Activated naive CD4-positive, alpha-beta T cell treated with anti-CD3 and anti-CD28 coated beads, Interleukin-2, amount 50 U/mL, for 24 hours (primary cell): ENCODE data around the gene HEPHL1.
"Not testable (repeated sequence)": the region's sequence is repeated elsewhere in the genome, so short reads cannot be mapped to it uniquely, and the experiment has no call there.

ENCODE experiments used
- H3K27ac Mint-ChIP-seq: one replicate; pipeline ENCODE4 v1.8.0; 2021; ENCODE audit warnings: mild to moderate bottlenecking, mixed read lengths
- H3K27me3 Mint-ChIP-seq: one replicate; pipeline ENCODE4 v1.8.0; 2021; ENCODE audit warnings: mixed read lengths
- H3K36me3 Mint-ChIP-seq: one replicate; pipeline ENCODE4 v1.8.0; 2021; ENCODE audit warnings: mixed read lengths
- H3K4me1 Mint-ChIP-seq: one replicate; pipeline ENCODE4 v1.8.0; 2021; ENCODE audit warnings: mixed read lengths
- H3K4me3 Mint-ChIP-seq: one replicate; pipeline ENCODE4 v1.8.0; 2021; ENCODE audit warnings: mild to moderate bottlenecking, mixed read lengths
- H3K9me3 Mint-ChIP-seq: one replicate; pipeline ENCODE4 v1.8.0; 2021; ENCODE audit warnings: mixed read lengths

The HEPHL1 gene, protein sequence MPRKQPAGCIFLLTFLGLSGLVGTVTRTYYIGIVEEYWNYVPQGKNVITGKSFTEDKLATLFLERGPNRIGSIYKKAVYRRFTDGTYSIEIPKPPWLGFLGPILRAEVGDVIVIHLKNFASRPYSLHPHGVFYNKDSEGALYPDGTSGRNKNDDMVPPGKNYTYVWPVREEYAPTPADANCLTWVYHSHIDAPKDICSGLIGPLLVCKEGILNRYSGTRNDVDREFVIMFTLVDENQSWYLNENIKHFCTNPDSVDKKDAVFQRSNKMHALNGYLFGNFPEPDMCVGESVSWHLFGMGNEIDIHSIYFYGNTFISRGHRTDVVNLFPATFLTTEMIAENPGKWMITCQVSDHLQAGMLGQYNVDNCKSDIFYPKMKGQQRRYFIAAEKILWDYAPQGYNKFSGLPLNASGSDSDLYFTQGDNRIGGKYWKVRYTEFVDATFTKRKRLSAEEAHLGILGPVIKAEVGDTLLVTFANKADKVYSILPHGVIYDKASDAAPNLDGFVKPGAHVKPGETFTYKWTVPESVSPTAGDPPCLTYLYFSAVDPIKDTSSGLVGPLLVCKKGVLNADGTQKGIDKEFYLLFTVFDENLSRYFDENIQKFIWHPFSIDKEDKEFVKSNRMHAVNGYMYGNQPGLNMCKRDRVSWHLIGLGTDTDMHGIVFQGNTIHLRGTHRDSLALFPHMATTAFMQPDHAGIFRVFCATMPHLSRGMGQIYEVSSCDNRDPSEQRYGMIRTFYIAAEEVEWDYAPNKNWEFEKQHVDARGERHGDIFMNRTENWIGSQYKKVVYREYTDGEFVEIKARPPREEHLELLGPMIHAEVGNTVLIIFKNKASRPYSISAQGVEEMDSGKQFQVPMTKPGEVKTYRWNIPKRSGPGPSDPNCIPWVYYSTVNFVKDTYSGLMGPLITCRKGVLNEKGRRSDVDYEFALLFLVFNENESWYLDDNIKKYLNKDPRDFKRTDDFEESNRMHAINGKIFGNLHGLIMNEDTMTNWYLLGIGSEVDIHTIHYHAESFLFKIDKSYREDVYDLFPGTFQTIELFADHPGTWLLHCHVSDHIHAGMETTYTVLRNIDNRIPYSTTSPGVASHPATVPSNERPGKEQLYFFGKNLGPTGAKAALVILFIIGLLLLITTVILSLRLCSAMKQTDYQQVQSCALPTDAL

DNA sequence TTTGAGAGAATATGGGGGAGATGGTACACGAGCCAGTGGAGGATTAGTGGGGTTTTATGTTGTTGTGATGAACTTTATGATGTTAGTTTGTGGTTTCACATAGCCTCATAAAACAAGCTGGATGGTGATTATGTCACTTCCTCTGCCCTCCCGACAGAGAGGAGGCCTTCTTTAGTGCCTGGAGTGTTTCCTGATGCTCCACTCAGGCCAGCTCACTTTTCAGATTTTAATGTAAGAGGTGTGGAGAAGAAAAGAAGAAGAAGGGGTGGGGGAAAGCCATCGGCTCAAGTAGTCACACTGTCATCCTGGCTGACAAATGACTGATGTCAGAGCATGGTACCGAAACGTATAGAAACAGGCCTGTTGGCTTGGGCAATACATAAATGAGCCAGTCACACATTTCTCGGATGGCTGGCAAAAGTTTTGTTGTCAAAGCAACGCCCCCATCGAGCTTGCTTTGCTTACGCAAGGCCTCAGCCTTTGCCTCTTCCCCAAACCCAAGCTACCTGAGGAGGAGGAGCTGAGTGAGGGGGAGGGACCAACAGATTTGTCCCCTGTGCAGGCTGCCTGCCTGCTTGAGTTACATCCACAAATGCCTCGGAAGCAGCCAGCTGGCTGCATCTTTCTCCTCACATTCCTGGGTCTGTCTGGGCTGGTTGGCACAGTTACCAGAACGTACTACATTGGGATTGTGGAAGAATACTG lies at the start of gene HEPHL1:
Gene HEPHL1, plus strand, starts transcription at position 578 of the 705 bp plus-strand sequence. Its CDS starts 15 bp downstream, at position 593.
- H3K27ac Mint-ChIP-seq, result no peak within 1 kb of the TSS
- no peaks in the 10 kb centered on the region for H3K27me3 Mint-ChIP-seq
- H3K4me3 Mint-ChIP-seq, result no peak within 1 kb of the TSS
- no peaks in the 10 kb centered on the region for H3K36me3 Mint-ChIP-seq
- no peaks in the 10 kb centered on the region for H3K9me3 Mint-ChIP-seq
- no peaks in the 10 kb centered on the region for H3K4me1 Mint-ChIP-seq

DNA sequence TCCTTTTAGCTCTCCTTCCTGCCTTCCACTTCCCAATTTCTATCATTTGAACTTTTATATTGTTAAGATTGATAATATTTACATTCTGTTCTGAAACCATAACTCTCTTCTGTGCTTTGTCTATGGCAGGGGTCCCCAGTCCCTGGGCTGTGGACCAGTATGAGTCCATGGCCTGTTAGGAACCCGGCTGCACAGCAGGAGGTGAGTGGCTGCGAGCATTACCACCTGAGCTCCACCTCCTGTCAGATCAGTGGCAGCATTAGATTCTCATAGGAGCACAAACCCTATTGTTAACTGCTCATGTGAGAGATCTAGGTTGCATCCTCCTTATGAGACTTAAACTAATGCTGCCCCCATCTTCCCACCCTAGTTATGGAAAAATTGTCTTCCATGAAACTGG lies 48.4 kb upstream of the HEPHL1 start:
- Mint-ChIP-seq H3K36me3 (no peaks in the 10 kb centered on the region), H3K4me1 (no peaks in the 10 kb centered on the region), H3K4me3 (no peak overlapping the region), H3K27me3 (peaks cover 4% of the 10 kb centered on the region), H3K9me3 (no peaks in the 10 kb centered on the region), H3K27ac (no peak overlapping the region)

DNA sequence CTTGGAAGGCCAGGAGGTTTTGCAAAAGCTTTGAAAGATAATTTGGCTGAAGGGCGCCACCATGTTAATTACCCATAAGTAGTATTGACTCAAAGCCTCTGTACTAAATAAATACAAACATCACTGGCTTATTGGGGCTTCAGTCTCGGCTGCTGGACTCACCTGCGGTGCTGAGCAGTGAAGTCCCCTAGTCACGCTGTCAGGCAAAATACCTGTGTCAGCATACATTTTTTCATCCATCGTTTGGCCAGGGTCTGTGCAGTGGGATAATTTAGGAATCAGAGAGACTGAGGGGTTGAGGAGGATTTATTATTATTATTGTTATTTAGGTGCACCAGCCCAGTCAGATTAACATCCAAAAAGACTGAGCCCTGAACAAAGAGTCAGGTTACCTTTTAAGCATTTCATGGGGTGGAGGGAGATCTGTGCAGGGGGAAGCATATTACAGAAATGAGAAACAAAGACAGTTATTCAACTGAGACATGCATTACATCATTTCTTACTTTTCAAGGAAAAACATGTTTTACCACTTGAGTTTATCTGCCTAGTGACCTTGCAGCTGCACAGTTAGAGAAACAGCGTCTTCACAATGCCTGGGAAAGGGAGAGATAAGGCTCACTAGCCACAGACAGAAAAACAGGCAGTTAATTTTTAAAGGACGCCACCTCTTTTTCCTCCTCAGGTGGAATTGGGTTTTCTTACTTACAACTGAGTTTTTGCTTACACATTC lies 47.7 kb upstream of the HEPHL1 start:
- not testable (repeated sequence) for H3K4me3 Mint-ChIP-seq, H3K36me3 Mint-ChIP-seq, H3K27ac Mint-ChIP-seq, H3K27me3 Mint-ChIP-seq, H3K4me1 Mint-ChIP-seq, H3K9me3 Mint-ChIP-seq

DNA sequence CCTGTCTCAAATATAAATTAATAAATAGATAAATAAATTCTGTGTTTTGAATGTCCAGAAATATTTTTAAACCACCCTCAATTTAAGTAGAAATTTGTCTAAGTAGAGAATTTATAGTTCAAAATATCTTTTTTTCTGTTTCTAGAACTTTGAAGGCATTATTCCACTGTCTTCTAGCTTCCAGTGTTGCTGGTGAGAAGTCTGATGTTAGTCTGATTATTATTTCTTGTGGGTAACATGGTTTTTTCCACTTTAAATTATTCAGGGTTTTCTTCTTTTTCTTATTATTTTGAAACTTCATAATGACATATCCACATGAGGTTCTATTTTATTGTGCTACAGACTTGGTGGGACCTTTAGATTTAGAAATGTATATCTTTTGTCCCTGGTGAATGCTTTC lies 46.4 kb upstream of the HEPHL1 start:
- Mint-ChIP-seq H3K9me3 (peaks cover 8% of the 10 kb centered on the region), H3K27ac (no peak overlapping the region), H3K27me3 (peaks cover 5% of the 10 kb centered on the region), H3K36me3 (no peaks in the 10 kb centered on the region), H3K4me3 (no peak overlapping the region), H3K4me1 (no peaks in the 10 kb centered on the region)

DNA sequence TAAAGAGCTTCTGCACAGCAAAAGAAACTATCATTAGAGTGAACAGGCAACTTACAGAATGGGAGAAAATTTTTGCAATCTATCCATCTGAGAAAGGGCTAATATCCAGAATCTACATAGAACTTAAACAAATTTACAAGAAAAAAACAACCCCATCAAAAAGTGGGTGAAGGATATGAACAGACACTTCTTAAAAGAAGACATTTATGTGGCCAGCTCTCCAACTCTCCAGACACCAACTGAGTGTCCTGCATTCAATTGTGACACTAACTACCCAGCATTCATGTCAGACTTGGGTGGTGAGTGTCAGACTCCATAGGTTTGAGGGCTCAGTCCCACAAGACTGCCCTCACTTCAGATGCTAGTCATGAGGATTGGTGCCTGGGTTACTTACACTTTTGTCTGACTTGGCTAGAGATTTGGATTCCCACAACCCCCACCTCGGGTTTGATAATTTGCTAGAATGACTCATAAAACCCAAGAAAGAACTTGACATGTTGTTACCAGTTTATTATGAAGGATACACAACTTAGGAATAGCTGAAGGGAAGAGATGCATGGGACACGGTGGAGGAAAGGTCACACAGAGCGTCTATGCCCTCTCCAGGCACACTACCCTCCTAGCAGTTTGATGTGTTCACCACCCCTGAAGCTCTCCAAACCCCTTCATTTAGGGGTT lies 44.4 kb upstream of the HEPHL1 start:
- not testable (repeated sequence) for H3K9me3 Mint-ChIP-seq, H3K4me1 Mint-ChIP-seq, H3K27ac Mint-ChIP-seq, H3K4me3 Mint-ChIP-seq, H3K27me3 Mint-ChIP-seq, H3K36me3 Mint-ChIP-seq

DNA sequence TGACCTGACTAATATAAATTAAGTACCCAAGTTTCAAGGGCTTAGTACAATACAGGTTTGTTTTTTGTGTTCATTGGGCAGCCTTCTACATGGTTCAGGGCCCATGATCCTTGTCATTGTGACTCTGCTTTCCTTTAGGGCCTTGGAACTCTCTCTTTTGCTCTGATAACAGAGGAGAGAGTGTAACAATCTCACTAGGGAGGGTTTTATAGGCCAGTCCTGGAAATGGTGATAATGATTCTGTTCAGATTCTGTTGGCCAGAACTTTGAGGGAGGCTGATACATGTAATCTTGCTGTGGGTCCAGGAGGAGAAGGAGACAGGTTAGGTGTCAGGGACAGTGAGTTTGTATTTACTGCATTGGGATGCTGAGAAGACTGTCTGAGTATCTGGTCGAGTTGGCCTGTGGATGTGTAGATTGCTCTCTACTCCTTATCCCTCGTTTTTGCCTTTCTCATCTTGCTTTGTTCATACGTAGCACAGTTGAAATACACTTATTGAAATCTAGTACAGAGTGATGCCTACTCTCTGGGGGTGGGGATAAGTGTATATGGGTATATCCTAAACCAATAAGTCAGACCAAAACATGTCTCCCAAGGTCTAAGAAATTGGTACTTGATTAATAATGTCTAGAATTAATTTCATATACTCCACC lies 37.5 kb upstream of the HEPHL1 start:
- Mint-ChIP-seq H3K9me3 (peaks cover 9% of the 10 kb centered on the region), H3K36me3 (no peaks in the 10 kb centered on the region), H3K27ac (no peak overlapping the region), H3K4me3 (no peak overlapping the region), H3K4me1 (no peaks in the 10 kb centered on the region), H3K27me3 (peaks cover 3% of the 10 kb centered on the region)

DNA sequence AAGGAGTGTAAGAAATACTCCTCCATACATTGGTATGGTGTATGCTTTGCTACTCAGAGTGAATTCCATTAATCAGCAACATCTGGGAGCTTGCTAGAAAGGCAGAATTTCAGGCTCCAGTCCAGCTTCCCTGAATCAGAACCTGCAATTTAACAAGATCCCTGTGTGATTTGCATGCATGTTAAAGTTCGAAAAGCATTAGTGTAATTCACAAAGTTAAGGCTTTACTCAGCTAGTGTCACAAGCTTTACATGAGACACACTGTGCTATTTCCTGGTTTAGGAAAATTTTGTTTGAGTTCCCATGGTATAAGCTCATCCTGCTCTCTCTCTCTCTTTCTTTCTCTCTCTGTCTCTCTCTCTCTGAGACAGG lies 37.0 kb upstream of the HEPHL1 start:
- Mint-ChIP-seq H3K9me3 (peaks cover 6% of the 10 kb centered on the region), H3K36me3 (no peaks in the 10 kb centered on the region), H3K27ac (no peak overlapping the region), H3K27me3 (peaks cover 8% of the 10 kb centered on the region), H3K4me3 (no peak overlapping the region), H3K4me1 (no peaks in the 10 kb centered on the region)

DNA sequence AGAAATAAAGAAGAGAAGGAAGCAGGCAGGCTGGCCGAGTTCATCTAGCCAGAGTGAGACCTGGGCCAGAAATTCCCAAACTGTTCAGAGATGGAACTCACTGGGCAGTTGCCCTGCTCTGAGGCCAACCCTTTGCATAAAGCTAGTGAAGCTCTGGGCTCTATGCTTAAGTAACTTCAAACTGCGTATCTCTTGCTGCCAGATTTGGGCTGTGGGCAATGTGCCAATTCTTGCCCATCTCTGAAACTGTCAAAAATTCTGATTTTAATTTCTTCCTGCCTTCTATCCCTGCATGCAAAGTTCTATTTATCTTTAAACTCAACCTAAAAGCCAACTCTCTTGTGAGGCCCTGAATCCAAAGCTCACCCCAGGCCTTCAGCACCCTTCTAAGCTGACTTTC lies 36.2 kb upstream of the HEPHL1 start:
- no peaks in the 10 kb centered on the region for H3K4me1 Mint-ChIP-seq
- H3K36me3 Mint-ChIP-seq, result no peaks in the 10 kb centered on the region
- no peak overlapping the region for H3K27ac Mint-ChIP-seq
- no peak overlapping the region for H3K4me3 Mint-ChIP-seq
- peaks cover 5% of the 10 kb centered on the region for H3K27me3 Mint-ChIP-seq
- no peaks in the 10 kb centered on the region for H3K9me3 Mint-ChIP-seq

DNA sequence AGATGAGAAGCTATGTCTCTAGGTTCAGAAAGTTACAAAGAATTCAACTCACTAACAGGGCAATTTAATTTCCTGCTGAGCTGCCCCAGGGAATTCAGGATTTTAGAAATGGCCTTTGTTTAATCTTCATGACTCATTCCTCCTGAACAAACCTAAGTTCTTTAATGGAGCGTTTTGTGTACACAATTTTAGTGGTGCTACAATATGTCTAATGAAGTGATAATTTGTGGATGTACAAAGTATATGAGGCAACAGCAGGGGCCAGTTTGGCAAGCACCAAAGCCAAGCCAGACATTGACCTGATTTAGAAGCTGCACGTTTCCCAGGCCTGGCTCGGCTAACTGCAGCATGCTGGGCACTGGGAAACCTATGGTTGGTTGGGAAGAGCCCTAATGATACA lies 34.4 kb upstream of the HEPHL1 start:
- H3K36me3 Mint-ChIP-seq, result no peaks in the 10 kb centered on the region
- H3K4me3 Mint-ChIP-seq, result no peak overlapping the region
- peaks cover 7% of the 10 kb centered on the region for H3K27me3 Mint-ChIP-seq
- H3K9me3 Mint-ChIP-seq, result peaks cover 6% of the 10 kb centered on the region
- no peaks in the 10 kb centered on the region for H3K4me1 Mint-ChIP-seq
- H3K27ac Mint-ChIP-seq, result no peak overlapping the region

DNA sequence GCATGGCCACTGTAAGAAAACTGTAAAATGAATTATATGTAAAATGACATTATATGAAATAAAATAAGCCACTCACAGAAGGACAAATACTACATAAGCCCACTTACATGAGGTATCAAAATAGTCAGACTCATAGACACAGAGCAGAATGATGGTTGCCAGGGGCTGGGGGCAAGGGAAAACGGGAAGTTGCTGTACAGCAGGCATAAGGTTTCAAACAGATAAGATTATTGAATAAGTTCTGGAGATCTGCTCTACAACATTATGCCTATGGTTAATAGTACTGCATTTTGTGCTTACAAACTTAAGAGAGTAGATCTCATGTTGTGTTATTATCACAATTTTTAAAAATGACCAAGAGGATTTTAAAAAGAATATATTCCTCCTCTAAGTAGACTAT lies 32.7 kb upstream of the HEPHL1 start:
- H3K27ac Mint-ChIP-seq, result no peak overlapping the region
- peaks cover 6% of the 10 kb centered on the region for H3K9me3 Mint-ChIP-seq
- H3K4me3 Mint-ChIP-seq, result no peak overlapping the region
- H3K27me3 Mint-ChIP-seq, result peaks cover 7% of the 10 kb centered on the region
- no peaks in the 10 kb centered on the region for H3K4me1 Mint-ChIP-seq
- peaks cover 2% of the 10 kb centered on the region for H3K36me3 Mint-ChIP-seq

DNA sequence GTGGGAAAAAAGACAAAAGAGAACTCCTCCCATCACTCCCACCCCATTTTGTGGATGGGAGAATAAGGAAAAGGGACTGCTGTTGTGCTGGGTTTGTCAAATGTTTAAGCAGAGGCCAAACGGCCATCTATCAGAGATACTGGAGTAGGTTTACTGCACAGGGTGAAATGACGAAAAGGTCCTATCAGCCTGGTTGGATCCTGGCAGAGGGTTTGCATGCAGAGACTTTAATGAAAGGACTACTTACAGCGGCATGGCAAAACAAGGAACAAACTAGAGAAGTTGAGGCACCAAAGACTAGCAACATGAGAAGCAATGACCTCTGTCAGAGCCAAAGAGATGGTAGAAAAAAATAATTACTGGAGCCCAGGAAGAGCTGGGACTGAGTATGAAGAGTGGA lies 32.2 kb upstream of the HEPHL1 start:
- Mint-ChIP-seq H3K4me3 (no peak overlapping the region), H3K9me3 (peaks cover 6% of the 10 kb centered on the region), H3K4me1 (no peaks in the 10 kb centered on the region), H3K36me3 (peaks cover 2% of the 10 kb centered on the region), H3K27me3 (peaks cover 7% of the 10 kb centered on the region), H3K27ac (no peak overlapping the region)

DNA sequence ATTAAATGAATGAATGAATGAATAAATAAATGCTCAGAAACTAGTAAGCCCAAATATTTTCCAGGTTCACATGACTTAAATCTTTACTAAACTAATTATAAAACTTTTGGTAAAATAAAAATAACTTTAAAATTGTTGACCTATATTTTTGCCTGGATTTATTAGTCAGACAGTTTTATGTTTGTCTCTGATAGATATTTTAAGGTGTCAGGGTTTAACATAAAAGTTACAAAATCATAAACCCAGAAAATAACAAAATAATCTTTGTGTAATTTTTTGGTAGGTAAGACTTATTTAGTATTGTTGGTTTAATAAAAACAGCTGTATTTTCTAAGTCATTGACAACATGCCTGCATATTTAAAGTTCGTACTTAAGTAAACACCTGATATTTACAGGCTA lies 27.4 kb upstream of the HEPHL1 start:
- Mint-ChIP-seq H3K27me3 (peaks cover 7% of the 10 kb centered on the region), H3K27ac (no peak overlapping the region), H3K4me3 (no peak overlapping the region), H3K9me3 (peaks cover 15% of the 10 kb centered on the region), H3K36me3 (peaks cover 2% of the 10 kb centered on the region), H3K4me1 (no peaks in the 10 kb centered on the region)

DNA sequence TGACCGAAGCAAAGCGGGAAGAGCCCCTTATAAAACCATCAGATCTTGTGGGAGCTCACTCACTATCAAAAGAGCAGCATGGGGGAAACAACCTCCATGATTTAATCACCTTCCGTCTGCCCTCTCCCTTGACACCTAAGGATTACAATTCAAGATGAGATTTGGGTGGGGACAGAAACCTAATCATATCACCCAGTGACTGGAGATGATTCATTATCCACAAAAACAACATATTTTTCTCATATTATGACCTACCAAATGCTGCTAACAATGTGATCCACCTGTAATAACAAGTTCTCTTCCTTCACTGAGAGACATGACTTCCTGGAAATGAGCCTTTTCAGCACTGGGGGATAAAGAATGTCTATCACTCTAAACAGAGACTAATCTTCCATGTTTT lies 23.4 kb upstream of the HEPHL1 start:
- Mint-ChIP-seq H3K27ac (no peak overlapping the region), H3K27me3 (no peaks in the 10 kb centered on the region)

DNA sequence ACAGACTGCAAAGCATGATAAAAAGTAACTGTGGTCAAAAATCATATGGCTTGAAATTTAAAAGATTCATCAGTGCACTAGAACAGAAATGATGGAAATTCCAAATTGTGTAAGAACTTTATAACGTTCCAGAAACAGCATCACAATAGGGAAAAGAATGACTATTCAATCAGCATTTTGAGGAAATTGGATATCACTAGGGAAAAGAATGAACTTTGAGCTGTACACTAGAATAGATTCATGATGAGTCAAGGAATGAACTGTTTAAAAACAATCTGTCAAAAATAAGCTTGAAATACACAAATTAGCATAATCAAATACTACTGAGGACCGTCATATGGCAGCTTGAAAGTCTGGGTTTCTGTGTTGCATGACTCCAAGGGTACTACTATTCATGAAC lies 20.5 kb upstream of the HEPHL1 start:
- Mint-ChIP-seq H3K4me1 (no peaks in the 10 kb centered on the region), H3K9me3 (peaks cover 11% of the 10 kb centered on the region), H3K36me3 (no peaks in the 10 kb centered on the region), H3K27me3 (peaks cover 2% of the 10 kb centered on the region), H3K4me3 (no peak overlapping the region), H3K27ac (no peak overlapping the region)

More for the DNA sequence above, 23.4 kb upstream of the HEPHL1 start:
- no peaks in the 10 kb centered on the region for H3K4me1 Mint-ChIP-seq
- H3K4me3 Mint-ChIP-seq, result no peak overlapping the region
- peaks cover 2% of the 10 kb centered on the region for H3K36me3 Mint-ChIP-seq
- peaks cover 16% of the 10 kb centered on the region for H3K9me3 Mint-ChIP-seq
